HG03064 (cell line): ENCODE data around the gene KRT86.
"Not testable (repeated sequence)": the region's sequence is repeated elsewhere in the genome, so short reads cannot be mapped to it uniquely, and the experiment has no call there.

ENCODE experiments used
- ATAC-seq: cut with Tn5 transposase; IDR thresholded peaks from one replicate; pipeline ENCODE4 v1.9.1; 2021; ENCODE audit warnings: low read depth; ENCODE audit not compliant: unreplicated experiment

The KRT86 gene

DNA sequence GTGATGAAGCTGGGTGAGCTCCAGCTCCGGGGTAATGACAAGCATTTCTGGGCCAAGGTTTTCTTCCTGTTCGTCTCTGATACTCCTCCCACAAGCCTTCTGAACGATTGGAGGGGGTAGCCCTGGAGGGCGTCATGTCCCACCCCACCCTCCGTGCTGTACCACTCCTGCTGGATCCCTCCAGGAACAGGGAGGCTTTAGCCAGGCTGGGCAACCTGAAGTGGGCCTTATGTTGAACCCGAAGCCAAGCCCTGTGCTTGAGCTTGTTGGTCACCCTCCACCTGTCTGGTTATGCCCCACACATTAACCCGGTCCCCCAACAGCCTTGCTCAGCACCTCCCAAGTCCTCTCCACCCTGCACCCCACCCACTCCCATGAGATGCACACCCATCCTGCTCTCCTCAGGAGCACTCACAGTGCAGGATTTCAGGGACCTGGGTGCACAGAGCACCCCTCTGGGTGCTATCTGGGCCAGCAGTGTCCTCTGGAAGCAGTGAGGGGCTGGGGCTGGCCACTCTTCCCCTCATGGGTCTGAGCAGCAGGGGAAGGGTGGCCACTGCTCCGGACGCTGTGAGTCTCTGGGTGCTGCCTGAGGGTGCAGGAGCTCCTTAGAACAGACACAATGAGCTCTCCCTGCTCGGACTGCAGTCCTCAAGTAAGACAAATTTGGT is 53.5 kb downstream of the KRT86 start:
- ATAC-seq, result no peak

GRCh38 chr12:52331039-52331438 is 56.6 kb downstream of the KRT86 start:
- ATAC-seq, result no peak

DNA sequence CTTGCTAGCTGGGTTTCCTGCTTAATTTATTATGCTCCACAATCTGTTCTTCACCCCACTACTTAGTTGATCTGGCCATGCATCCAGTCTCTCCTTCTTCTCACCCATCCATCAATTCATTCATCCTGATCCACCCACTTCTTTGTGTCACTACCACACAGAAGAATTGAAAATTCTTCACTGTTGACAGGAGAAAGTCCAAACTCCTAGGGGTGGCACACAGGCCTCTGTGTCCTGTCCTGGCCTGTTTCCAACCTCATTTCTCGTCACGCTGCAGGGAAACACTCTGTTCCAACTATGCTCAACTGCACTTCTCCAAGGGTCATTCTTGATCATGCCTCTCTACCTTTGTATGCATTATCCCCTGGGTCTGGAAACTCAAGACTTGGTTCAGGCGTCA is 57.4 kb downstream of the KRT86 start:
- no peak for ATAC-seq

DNA sequence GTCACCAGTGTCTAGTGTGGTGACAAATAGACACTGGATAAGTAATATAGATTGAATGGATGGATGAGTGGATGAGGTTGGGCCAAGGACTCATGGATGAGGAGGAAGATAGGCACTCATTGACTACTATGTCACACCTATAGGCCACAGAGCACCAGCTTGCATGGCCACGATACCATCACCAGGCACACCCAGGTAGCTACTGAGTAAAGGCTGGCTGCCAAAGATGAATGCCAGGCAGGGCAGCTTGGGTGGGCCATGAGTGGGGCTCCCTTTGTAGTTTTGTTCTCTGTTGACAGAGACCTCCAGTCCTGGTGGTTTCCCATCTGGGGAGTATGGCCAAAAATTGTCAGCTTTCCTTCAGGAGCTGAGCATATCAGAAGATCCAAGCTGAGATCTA is 57.9 kb downstream of the KRT86 start:
- ATAC-seq, result no peak

- no peak for ATAC-seq
Measured at GRCh38 chr12:52333321-52333720, 58.9 kb downstream of the KRT86 start.

GRCh38 chr12:52334185-52334584 is 59.7 kb downstream of the KRT86 start:
- no peak for ATAC-seq

- ATAC-seq, result no peak
Measured at GRCh38 chr12:52335598-52336262, 61.3 kb downstream of the KRT86 start.

GRCh38 chr12:52336641-52337040 is 62.2 kb downstream of the KRT86 start:
- ATAC-seq, result no peak

GRCh38 chr12:52337054-52337453 is 62.6 kb downstream of the KRT86 start:
- ATAC-seq, result no peak

- ATAC-seq, result no peak
Measured at GRCh38 chr12:52338241-52338960, 64.0 kb downstream of the KRT86 start.

- ATAC-seq, result no peak
Measured at GRCh38 chr12:52341066-52341580, 66.7 kb downstream of the KRT86 start.

DNA sequence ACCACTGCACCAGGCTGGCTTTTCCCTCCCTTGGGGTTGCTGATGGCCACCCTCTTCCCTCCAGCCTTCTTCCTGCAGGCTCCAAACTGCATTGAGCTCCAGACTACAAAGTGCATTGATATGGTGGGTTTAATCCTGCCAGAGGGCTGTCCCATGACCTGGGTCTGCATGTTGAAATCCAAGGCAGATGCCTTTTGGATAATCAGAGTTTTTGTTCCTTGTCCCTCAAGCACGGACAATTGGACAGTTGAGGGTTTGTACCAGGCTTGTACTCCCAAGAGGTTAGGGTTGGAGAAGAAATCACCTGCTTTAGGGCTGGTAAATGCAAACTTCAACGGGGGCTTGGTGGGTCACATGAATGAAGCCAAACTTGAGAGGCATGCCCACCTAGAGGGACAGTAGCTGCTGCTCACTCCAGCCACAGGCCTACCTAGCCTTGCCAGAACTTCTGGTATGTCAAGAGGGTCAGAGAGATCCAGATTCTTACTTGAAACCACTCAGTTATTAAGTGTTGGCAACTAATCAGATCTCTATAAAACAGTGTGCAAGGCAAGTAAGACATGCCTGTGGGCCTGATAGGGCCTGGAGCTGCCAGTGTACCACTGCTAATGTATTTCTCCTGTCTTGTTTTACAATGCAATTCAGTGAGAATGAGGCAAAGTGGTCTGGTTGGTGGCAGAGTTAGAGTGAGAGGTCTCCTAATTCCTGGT is 68.5 kb downstream of the KRT86 start:
- no peak for ATAC-seq

GRCh38 chr12:52343550-52343949 is 69.1 kb downstream of the KRT86 start:
- no peak for ATAC-seq

GRCh38 chr12:52344111-52344510 is 69.7 kb downstream of the KRT86 start:
- ATAC-seq, result no peak

- not testable (repeated sequence) for ATAC-seq
Measured at GRCh38 chr12:52345041-52345440, 70.6 kb downstream of the KRT86 start.

GRCh38 chr12:52346593-52346992 is 72.1 kb downstream of the KRT86 start:
- ATAC-seq, result no peak

DNA sequence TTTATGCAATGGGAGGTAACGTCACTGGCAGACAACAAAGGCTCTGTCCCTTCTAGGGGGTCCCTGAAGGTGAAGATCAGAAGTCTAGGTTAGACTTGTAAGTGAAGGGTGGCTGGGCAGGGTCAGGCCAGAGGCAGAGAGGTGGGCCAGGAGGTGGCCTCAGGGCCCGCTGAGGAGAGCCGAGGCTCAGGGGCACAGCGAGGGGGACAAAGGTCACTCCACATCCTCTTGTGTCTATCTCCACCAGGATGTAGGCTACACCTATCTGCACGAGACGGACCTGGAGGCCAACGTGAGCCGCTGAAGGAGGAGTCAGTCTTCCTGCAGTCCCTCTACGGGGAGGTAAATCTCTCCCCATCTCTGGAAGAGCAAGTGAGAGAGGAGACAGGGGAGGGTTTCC is 72.6 kb downstream of the KRT86 start:
- ATAC-seq, result no peak

DNA sequence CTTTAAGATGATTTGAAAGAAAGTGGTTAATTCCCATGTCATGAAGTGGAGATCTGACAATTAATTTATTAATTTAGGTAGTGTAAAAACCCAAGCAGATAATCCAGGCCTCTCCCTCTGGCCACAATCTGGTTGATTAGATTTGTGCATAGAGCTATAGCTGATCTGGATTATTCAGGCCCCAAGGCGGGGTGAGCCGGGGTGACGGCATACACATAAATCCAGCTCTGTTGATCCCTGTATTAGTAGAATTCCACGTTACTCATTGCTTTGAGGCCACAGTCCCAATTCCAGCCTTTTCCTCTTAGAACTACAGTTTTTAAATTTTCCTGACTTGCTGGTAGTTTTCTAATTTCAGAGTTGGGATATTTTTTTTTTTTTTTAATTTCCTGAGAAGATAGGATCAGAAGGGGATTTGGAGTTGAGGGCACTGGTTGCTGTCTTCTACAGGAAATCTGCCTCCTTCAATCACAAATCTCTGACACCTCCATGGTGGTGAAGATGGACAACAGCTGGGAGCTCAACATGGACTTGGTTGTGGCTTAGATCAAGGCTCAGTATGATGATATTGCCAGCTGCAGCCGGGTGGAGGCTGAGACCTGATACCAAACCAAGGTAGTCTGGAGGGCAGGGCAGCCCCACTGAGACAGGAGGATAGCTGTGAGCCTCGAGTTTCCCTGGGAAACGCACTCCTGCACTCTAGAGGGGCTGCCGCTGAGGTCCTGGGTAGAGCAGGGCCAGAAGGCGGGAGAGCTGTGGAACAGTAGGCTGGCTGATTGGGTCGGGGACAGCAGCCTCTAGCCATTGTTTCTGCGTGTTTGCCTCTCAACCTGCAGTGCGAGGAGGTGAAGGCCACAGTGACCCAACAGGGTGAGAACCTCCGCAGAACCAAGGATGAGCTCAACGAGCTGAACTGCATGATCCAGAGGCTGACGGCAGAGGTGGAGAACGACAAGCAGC is 73.4 kb downstream of the KRT86 start:
- no peak for ATAC-seq

- ATAC-seq, result no peak
Measured at GRCh38 chr12:52349196-52349595, 74.8 kb downstream of the KRT86 start.
